HL-60/S4 treated with phorbol 12-myristate 13-acetate at 8.2 ng/mL for 4 days and 3 days (cell line): ENCODE results near the gene PPP6R1.

Experiments
- in situ Hi-C: fragments of 300-500 bp; cut with MboI; formaldehyde crosslinking; loops from 2 replicates; pipeline ENCODE4 v1.15.0; 2022; ENCODE audit warnings: low sequenced_read_pairs

The PPP6R1 gene

DNA sequence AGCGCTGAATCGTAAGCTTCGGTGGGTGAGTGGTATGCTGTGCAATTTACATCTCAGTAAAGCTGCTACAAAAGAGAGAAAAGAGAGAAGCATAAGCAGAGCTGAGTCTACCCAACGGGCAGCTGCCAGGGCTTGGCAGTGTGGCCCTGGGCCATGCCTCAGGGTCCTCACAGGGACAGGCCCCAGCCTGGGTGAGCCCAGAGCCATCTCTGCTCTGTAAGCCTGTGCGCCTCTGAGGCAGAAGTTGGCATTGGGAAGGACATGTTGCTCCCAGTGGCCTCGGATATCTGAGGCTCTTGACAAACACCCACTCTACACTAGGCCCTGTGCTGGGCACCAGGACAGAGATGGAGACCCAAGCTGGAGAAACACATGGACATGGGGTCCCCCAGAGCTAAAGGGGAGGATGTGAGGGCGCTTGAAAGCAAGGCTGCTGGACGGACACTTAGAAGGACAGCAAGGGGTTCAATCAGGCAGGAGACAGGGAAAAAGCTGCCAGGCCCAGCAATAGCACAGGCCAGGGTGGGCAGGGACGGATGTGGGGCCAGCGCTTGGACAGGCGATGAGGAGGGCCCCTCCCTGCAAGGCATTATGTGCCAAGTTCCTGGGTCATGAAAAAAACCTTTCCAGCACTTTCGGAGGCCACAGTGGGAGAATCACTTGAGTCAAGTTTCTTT is 14.7 kb downstream of the PPP6R1 start:
- in situ Hi-C loops: no loop called here

DNA sequence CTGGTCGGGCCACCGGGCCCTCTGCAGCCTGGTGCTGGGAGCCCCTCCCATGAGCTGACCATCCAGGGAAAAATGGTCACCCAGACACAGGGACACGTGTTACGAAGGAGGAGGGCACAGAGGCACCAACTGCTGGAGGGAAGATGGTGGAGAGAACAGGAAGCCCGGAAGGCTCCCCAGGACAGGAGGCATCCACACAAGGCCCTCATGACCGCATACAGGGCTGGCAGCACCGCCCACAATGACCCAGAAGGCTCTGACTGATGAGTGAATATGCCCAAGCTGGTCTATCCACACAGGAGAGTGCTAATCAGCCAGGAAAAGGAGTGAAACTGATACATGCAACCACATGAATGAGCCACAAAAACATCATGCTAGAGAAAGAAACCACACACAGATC is 16.3 kb downstream of the PPP6R1 start:
- in situ Hi-C loops: no loop called here

DNA sequence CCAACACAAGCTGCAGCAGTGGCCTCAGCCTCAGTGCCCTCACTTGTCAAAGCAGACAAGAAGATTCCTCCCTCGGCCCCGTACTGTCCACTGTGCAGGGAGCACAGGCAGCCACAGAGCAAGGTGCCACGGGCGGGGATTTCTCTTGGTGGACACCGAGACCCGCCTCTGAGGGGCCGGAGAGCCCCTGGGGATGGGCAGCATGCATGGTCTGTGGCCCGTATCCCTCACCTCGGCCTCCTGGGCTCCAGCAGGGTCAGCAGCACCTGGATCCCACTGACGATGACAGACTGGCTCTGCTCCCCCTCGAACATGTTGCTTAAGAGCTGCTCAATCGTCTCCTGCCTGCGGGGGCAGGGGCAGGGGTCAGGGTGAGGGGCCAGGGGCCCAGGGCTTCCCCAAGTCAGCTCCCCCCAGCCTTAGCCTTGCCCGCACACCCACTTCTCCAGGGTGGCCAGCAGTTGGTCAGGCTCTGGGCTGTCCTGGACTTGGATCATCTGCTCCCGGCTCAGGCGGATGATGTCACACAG is 16.8 kb downstream of the PPP6R1 start:
- in situ Hi-C loops: no loop called here

DNA sequence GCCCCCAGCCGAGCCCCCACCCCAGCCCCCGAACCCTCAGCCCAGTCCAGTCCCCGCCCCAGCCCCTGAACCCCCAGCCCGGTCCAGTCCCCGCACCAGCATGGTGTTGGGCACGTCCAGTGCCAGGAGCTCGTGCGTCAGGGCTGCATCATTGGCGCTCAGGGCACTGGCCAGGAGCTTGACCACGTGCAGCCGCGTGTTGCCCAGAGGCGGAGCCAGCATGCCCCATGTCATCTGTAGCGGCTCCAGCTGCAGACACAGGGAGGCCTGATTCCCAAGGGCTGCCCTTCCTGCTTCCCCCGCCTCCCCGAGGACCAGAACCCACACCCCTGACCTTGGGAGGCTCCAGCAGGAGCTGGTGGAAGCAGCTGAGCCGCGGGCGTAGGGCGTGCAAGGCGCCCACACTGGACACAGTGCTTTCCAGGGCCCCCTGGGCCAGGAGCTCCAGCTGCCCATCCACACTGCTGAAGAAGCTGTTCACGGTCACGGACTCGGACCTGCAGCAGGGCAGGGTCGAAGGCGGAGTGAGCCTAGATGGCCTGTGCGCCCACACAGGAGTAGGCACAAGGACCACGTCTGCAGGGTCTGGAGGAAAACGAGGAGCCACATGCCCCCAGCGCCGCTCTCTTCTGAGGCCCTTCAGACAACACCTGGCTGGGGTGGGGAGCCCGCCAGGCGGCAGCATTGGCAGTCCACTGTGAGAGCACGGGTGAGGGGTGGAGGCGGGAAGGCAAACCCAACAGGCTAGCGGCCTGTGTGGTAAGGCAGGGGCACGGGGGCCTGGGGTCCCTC is 17.5 kb downstream of the PPP6R1 start:
- in situ Hi-C loops: no loop called here

DNA sequence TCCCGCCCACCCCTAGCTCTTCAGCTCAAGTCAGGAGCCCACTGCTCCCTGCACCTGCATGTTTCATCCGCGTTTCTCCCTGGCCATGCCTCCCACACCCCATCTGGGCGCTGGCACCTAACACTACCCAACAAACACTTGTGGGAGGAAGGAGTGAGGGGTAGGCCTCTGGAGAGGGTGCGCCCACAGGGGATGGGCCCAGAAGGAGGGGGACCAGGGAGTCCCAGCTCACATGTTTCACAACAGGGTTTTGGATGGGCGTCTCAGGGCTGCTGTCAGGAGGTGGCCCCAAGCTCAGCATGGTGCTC is 18.1 kb downstream of the PPP6R1 start:
- in situ Hi-C loops: no loop called here

DNA sequence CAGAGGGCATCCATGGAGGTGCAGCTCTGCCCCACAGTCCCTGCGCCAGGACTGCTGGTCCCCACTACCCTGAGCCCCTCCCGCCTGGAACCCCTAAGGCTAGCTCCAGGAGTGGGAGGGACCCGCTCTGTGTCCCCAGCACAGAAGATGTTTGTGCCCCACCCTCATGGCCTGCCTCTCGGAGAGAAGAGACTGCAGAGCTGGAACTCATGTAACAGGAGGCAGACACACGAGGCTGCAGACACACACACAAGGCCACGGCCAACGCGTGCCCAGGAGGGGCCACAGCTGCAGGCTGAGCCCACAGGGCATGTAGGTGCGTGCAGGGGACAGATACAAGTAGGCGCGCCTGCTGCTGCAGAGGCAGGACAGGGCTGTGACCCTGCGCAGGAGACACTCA is 19.8 kb downstream of the PPP6R1 start:
- in situ Hi-C loops: no loop called here

DNA sequence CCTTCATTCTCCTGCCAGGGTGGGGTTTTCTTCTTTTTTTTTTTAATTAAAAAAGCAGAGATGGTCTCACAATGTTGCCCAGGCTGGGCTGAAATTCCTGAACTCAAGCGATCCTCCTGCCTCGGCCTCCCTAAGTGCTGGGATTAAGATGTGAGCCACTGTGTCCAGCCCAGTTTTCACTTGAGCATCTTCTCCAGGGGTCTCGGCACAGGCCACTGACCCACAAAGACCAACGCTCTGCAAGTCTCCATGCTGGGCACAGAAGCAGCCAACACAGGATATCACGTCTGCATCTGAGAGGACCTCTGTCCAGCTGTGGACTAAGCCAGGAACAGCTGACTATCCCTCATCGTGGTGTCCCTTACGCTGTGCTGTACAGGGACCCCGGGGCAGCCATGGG is 20.8 kb downstream of the PPP6R1 start:
- in situ Hi-C loops: no loop called here

DNA sequence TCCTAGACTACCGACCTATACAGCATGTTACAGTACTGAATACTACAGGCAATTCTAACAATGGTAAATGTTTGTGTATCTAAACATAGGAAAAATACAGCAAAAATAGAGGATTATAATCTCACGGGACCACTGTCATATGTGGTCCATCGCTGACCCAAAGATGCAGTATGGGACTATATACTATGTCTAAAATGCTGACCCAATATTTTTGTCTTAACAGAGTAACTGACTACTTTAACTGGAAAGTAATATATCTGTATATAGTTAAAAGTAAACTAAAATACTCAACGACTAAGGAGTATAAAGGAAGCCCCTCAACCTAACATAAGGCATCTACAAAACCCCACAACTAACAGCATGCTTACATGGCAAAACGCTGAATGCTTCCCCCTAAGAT is 25.8 kb downstream of the PPP6R1 start:
- in situ Hi-C loops: no loop called here

DNA sequence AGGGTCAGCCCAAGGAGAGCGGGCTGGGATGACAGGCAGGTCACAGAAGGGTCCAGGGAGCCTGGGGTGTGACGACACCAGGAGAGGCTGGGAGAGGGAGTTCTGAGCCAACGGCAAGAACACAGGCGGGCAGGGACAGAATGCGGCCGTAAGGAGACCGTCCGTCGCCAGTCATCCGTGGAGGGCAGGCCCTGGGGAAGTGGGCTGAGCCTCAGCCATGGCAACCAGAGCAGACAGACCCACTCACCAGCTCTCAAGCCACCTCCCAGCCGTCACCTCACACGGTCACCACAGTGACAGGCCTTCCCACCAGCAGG is 26.6 kb downstream of the PPP6R1 start:
- in situ Hi-C loops: no loop called here

DNA sequence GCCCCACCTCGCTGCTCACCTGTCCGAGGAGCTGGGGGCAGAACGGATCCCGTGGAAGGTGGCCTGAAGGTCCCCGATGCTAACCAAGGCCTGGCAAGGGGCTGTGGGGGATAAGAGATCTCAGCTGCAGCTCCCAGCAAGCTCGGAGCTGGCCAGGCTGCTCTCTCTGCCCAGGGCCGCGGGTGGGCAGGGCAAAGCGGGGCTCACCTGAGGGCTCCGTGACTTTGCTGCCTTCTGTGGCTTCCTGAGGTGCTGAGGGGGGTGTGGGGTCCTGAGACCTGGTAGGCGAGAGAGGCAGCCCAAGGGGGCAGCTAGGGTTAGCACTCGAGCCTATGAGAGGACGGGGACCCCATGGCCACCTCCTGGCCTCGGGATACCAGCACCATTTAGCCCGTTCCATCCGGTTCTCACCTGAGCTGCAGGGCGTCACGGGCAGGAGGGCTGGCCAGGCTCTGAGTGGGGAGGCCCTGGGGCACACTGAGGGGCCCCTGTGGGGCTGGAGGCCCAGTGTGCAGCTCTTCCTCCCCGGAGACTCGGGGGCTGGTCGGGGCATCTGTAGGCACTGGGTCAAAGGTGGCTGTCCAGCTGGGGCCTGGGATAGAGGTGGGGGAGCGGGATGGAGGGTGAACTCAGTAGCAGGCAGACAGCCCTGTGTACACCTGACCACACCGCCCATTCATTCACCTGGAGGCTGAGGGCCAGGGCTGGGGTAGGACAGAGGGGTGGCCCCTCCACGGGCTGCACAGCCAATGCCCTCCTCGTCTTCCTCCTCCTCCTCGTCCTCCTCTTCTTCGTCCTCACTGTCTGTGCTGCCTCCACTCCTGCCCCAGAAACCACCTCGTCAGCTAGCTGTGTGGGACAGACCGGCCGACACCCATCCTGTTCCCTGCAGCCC is 27.2 kb downstream of the PPP6R1 start:
- in situ Hi-C loops: no loop called here

DNA sequence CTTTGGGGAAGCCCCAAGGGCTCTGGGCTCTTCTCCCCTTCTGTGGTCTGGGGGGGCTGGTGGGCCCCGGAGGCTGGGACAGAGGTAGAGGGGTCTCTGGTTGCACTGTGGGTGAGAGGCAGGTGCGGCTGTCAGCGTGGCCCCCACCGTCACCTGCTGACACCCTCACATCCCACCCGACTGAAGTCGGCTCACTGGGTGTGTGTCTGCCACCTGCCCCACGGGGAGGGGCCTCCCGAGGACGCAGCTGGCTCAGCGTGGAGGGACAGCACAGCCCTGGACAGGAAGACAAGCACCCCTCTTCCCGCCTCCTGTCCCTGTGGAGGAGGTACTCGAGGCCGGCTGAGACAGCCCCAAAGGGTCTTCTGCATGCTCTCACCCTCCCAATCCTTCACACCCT is 28.0 kb downstream of the PPP6R1 start:
- in situ Hi-C loops: no loop called here

DNA sequence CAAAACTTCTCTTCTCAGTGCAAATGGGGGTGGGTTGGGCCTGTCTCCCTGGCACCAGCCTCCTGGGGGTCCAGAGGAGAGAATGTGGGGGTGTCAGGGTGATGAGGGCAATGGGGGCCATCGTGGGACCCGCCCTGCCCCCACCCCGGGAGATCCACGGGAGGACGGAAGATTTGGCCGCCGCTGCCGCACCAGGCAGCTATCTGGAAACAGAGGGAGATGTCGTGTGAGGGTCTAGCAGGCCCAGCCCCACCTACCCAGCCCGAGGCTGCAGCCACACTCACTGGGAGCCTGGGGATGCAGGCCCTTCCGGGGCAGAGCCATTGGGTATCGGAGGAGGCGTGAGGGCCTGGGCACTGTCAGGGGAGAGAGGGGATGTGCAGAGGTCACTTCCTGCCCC is 28.5 kb downstream of the PPP6R1 start:
- in situ Hi-C loops: no loop called here

DNA sequence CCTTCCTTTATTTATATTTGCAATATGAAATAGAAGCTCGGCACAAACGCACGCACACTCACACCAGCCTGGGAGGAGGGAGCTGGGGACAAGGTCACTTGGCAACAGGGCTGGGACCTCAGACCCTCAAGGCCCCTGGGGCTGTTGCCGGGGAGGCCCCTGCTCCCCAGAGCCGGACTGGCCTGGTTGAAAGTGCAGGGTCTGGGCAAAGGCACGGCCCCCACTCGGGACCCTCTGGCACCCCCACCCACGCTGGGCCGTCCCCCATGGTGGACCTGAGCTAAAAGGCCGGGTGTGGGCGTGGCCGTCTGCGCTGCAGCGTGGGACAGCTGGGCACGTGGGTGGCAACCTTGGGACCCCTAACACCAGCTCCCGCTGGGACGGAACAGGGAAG is 29.0 kb downstream of the PPP6R1 start:
- in situ Hi-C loops: no loop called here

DNA sequence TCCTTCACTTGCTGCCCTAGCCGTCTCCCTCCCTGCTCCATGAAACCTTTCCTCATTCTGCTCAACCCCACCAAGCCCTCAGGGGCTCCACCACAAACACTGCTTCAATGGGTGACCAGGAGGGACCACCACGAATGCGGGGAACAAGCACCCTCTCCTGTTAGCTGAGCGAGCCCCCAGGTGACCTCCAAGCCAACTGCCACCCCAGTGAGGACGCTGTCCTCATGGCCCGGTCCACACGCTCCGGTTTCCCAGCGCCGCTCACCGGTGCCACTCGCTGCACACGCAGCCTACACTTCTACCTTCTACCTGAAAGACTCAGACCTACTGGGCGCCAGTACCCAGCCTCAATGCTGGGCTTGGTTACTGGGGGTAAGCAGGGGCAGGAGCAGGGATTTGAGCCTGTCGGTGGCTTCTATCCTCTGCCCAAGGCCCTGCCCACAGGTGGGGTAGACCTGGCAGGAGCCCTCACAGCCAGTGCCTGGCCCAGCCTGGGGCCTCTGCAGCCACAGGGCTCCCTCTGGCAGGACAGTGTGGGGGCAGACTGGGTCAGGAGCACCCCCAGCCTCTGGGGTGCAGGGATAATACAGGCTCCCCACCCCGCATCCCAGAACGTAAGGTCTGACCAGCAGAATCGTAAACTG is 29.6 kb downstream of the PPP6R1 start:
- in situ Hi-C loops: no loop called here

DNA sequence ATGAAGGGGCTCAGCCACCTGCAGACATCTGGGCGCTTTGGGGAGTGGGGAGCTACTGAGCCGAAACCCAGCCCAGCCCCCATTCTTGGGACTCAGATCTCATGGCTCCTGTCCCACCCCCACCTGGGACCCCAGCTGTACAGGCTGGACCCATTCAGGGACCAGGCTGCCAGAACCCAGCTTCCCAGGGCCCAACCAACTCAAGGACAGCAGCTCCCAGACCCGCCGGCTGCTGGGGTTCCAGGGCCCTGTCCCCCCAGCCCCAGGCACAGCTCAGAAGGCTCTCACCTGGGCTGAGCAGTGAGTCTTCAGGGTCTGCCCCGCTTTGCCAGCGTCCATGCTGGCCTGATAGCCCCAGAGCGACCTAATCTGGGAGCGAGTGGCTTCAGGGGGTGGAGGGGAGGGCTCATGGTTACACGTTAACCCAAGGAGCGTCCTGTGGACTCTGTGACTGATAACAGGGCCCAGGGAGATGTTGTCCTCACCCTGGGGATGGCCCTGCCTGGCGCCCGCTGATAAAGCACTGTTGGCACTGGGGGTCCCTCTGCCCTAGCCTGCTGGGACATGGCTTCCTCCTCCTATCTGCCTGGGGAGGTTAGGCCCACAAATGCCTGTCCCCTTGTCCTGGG is 30.3 kb downstream of the PPP6R1 start, which contains the start of gene TMEM86B:
Gene TMEM86B (minus strand): TSS at position 361 of the 629 bp plus-strand sequence. CDS start 22 bp downstream, at position 339.
- in situ Hi-C loops: no loop called here

DNA sequence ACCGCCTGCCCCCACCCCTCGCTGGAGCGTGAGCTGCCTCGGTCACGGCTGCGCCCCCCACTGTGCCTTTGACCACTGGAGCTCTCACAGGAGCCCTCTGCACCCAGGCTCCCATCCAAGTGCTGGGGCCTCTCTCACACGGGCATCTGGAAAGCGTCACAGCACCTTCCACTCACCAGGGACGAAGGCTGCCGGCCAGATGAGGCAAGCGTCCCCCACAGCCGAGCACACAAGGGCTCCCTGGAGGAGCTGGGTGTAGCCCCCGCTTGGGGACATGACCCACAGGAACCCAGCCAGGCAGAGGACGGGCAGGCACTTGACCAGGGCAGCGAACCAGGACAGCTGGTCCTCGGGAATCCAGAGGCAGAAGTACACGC is 30.8 kb downstream of the PPP6R1 start:
- in situ Hi-C loops: no loop called here

DNA sequence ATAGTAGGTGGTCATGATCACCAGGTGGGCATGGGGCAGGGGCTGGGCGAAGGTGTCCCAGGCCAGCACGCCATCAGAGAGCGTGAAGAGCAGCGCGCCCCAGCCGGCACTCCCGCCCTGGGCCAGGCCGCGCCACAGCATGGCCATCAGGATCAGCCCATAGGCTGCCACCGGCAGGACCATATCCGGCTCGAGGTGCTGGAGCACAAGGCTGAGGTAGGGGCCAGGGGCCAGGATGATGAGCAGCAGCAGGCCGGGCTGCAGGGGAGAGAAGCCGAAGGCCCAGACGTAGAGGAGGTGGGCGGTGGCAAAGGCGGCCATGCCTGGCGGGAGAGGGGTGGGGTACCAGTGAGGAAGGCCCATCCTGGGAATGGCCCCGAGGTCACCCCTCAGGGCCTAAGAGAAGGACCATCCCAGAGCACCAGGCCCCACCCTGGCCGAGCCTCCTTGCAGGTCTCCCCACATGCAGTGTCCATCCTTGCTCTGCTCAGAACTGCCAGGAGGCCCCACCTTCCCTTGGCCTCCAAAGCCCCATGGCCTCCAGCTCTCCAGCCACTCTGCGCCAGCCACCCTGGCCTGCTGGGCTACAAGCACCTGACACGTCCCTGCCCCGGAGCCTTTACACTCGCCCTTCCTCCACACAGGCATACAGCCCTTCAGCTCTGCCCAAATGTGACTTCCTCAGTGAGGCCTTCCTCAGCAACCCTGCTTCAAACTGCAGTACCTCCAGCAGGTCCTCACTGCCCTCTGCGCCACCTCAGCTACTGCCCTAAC is 31.4 kb downstream of the PPP6R1 start:
- in situ Hi-C loops: no loop called here

DNA sequence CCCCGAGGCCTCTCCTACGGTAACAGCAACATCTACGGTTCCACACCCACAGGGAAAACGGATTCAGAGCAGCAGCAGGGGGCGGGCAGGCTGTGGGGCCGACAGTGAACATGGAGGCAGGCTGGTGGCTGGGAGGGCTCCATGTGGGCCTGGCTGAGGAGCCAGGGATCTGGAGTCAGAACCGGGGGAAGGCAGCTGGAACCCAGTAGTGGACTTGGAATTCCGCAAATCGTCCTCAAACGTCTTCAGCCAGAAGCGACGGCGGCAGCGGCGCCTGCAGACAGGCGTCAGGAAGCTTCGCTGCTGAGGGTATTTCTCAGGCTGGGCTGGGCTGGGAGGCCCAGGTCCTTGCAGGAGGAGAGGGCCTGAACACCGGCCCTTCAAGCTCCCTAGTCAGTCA is 32.0 kb downstream of the PPP6R1 start:
- in situ Hi-C loops: no loop called here

DNA sequence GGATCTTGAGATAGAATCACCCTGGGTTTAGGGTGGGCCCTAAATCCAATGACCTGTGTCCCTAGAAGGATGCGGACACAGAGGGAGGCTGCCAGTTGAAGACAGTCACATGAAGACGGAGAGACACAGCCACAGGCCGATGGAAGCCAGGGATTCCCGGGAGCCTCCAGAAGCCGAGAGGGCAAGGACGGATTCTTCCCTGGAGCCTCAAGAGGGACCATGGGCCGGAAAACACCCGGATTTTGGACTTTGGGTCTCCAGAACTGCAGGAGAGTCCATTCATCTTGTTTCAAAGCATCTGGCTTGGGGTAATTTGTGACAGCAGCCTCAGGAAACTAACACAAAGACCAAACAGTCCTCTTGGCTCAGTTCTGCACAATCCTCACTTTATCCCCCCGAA is 32.5 kb downstream of the PPP6R1 start:
- in situ Hi-C loops: no loop called here

DNA sequence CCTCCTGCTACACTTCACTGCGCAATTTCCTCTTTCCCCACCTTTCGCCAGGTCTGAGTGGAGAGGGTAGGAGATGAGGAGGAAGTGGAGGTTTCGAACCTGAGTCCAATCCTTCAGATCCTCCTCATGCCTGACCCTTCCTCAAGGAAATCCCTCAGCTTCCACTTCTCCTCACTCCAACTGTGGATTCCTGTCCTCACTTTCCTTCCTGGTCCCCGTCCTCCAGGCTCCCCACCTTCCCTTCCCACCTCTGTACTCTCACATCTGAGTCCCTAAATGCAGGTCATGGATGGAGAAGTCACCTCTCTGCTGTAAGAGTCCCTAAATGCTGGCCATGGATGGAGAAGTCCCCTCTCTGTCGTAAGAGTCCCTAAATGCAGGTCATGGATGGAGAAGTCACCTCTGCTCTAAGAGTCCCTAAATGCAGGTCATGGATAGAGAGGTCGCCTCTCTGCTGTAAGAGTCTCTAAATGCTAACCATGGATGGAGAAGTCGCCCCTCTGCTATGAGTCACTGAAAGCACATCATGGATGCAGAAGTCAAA is 33.3 kb downstream of the PPP6R1 start:
- in situ Hi-C loops: no loop called here
